Kidney (tissue), 14 donors: ENCODE results near the gene CARHSP1. TPM values are rescaled to one million over a fixed set of nuclear protein-coding genes. Genes with fewer than 3 reads are reported as not detected.

Source experiments
- DNase-seq, 5 donors: peaks; one replicate each; pipeline ENCODE4 v3.0.0-alpha.2; 2013 to 2020
- FAIRE-seq: peaks from 2 replicates; lab custom pipeline; 2012; peaks lifted over from hg19 to GRCh38; lab: Jason Lieb, UNC
- H3K27ac ChIP-seq, 2 donors: one replicate each; pipeline ENCODE4 v1.7.0; 2013; ENCODE audit warnings: low read depth in 2 of 2, low read length in 2 of 2, inconsistent platforms in 1 of 2
- H3K27me3 ChIP-seq: one replicate; pipeline ENCODE4 v1.7.1; 2013; ENCODE audit warnings: low read length, inconsistent platforms; ENCODE audit not compliant: control insufficient read depth, insufficient read depth
- H3K36me3 ChIP-seq, 3 donors: one replicate each; pipeline versions ENCODE4 v1.7.0 to v1.7.1; 2013; ENCODE audit warnings: low read length in 3 of 3, control low read depth in 1 of 3, inconsistent platforms in 1 of 3; ENCODE audit not compliant: insufficient read depth in 3 of 3, control insufficient read depth in 2 of 3
- H3K4me1 ChIP-seq, 3 donors: one replicate each; pipeline versions ENCODE4 v1.7.0 to v1.7.1; 2013; ENCODE audit warnings: low read length in 3 of 3, inconsistent platforms in 1 of 3, low read depth in 1 of 3; ENCODE audit not compliant: control insufficient read depth in 2 of 3, insufficient read depth in 2 of 3
- H3K4me3 ChIP-seq, 3 donors: one replicate each; pipeline versions ENCODE4 v1.7.0 to v1.8.1; 2013; ENCODE audit warnings: low read length in 3 of 3, control low read depth in 1 of 3, inconsistent platforms in 1 of 3
- H3K9ac ChIP-seq, 3 donors: one replicate each; pipeline versions ENCODE4 v1.7.0 to v1.7.1; 2013; ENCODE audit warnings: low read length in 3 of 3, control low read depth in 1 of 3, inconsistent platforms in 1 of 3
- H3K9me3 ChIP-seq, 3 donors: one replicate each; pipeline versions ENCODE4 v1.7.0 to v1.7.1; 2013; ENCODE audit warnings: low read length in 3 of 3, control low read depth in 1 of 3, inconsistent platforms in 1 of 3; ENCODE audit not compliant: control insufficient read depth in 2 of 3, insufficient read depth in 1 of 3
- CTCF ChIP-seq: IDR thresholded peaks from 3 replicates; pipeline ENCODE4 v1.5.1; 2012; ENCODE audit warnings: mild to moderate bottlenecking, moderate library complexity, borderline replicate concordance; ENCODE audit not compliant: insufficient read depth; ENCODE audit errors: extremely low read depth
- intact Hi-C: fragments of 100-400 bp; cut with DNase I; formaldehyde crosslinking; loops from one replicate; pipeline ENCODE4 v1.11.1; 2022
- polyA plus RNA-seq: library from polyadenylated mRNA; stranded (reverse); fragments of 350-450 nt; fragmentation: Illumina TruSeq; extraction: RNeasy Lipid Tissue Mini Kit (QIAGEN cat#74804); gene quantifications from one replicate; pipeline ENCODE4 v1.2.3, GENCODE V29; 2014; ENCODE audit warnings: low read depth, low replicate concordance; ENCODE audit not compliant: insufficient read depth
- total RNA-seq: library from RNA; stranded (reverse); fragmentation: NEBNext Ultra II Directional; extraction: Animal tissue kit (Norgen Biotek cat#: 25700); gene quantifications from one replicate; pipeline ENCODE4 v1.2.1, GENCODE V29; 2021
- donor health status: control.
- donor health status: control.
- donor health status: control.
- donor health status: control.
- donor health status: control.
- donor health status: DM: yes; HTN: yes; CAD: no.
- donor health status: Normal renal cell carcinoma (clear cell type).

CARHSP1 gene
- total and polyA plus RNA-seq, 2 donors from 2014 or later = 130 to 134 TPM

- no peaks in the 10 kb centered on the region for H3K9me3 ChIP-seq
- H3K27me3 ChIP-seq = no peaks in the 10 kb centered on the region
- H3K4me1 ChIP-seq = no peaks in the 10 kb centered on the region
- TF ChIP-seq CTCF = no peak
- H3K4me3 ChIP-seq = no peak overlapping the region
- FAIRE-seq = no peak
- no peak overlapping the region for H3K27ac ChIP-seq
- H3K9ac ChIP-seq = no peak overlapping the region
- peaks cover 12 to 59% (median 49%) of the 10 kb centered on the region in 3 donors for H3K36me3 ChIP-seq
- DNase-seq = no peak
- intact Hi-C loops = no loop called here
Observed at GRCh38 chr16:8905795-8906591, 37.2 kb upstream of the CARHSP1 start.

GRCh38 chr16:8905168-8905762 lies 36.5 kb upstream of the CARHSP1 start:
- intact Hi-C loops = no loop called here
- Histone ChIP-seq H3K4me1 (no peaks in the 10 kb centered on the region), H3K9ac (no peak overlapping the region), H3K27me3 (no peaks in the 10 kb centered on the region), H3K27ac (no peak overlapping the region), H3K4me3 (no peak overlapping the region), H3K36me3 (peaks cover 13 to 59% (median 51%) of the 10 kb centered on the region in 3 donors), H3K9me3 (no peaks in the 10 kb centered on the region)
- TF ChIP-seq CTCF = peak; percentile 30
- FAIRE-seq (no peak), DNase-seq (peak in 1 of 5 donors; percentile 17)

GRCh38 chr16:8904018-8904430 lies 35.2 kb upstream of the CARHSP1 start:
- no peaks in the 10 kb centered on the region for H3K9me3 ChIP-seq
- FAIRE-seq = no peak
- no peak overlapping the region for H3K27ac ChIP-seq
- no peak overlapping the region for H3K4me3 ChIP-seq
- no peak overlapping the region for H3K9ac ChIP-seq
- no peaks in the 10 kb centered on the region for H3K27me3 ChIP-seq
- intact Hi-C loops = no loop called here
- peaks cover 16 to 64% (median 55%) of the 10 kb centered on the region in 3 donors for H3K36me3 ChIP-seq
- no peaks in the 10 kb centered on the region for H3K4me1 ChIP-seq
- no peak for TF ChIP-seq CTCF
- no peak for DNase-seq
